Kidney (tissue), 14 donors: ENCODE results near the gene LIX1. TPM values are rescaled to one million over a fixed set of nuclear protein-coding genes. Genes with fewer than 3 reads are reported as not detected.
A peak's percentile ranks its signal among the peaks of the same experiment; 100 is the strongest.

Experiments used
- DNase-seq, 5 donors: peaks; one replicate each; pipeline ENCODE4 v3.0.0-alpha.2; 2013 to 2020
- FAIRE-seq: peaks from 2 replicates; lab custom pipeline; 2012; peaks lifted over from hg19 to GRCh38; lab: Jason Lieb, UNC
- H3K27ac ChIP-seq, 2 donors: one replicate each; pipeline ENCODE4 v1.7.0; 2013; ENCODE audit warnings: low read depth in 2 of 2, low read length in 2 of 2, inconsistent platforms in 1 of 2
- H3K27me3 ChIP-seq: one replicate; pipeline ENCODE4 v1.7.1; 2013; ENCODE audit warnings: low read length, inconsistent platforms; ENCODE audit not compliant: control insufficient read depth, insufficient read depth
- H3K36me3 ChIP-seq, 3 donors: one replicate each; pipeline versions ENCODE4 v1.7.0 to v1.7.1; 2013; ENCODE audit warnings: low read length in 3 of 3, control low read depth in 1 of 3, inconsistent platforms in 1 of 3; ENCODE audit not compliant: insufficient read depth in 3 of 3, control insufficient read depth in 2 of 3
- H3K4me1 ChIP-seq, 3 donors: one replicate each; pipeline versions ENCODE4 v1.7.0 to v1.7.1; 2013; ENCODE audit warnings: low read length in 3 of 3, inconsistent platforms in 1 of 3, low read depth in 1 of 3; ENCODE audit not compliant: control insufficient read depth in 2 of 3, insufficient read depth in 2 of 3
- H3K4me3 ChIP-seq, 3 donors: one replicate each; pipeline versions ENCODE4 v1.7.0 to v1.8.1; 2013; ENCODE audit warnings: low read length in 3 of 3, control low read depth in 1 of 3, inconsistent platforms in 1 of 3
- H3K9ac ChIP-seq, 3 donors: one replicate each; pipeline versions ENCODE4 v1.7.0 to v1.7.1; 2013; ENCODE audit warnings: low read length in 3 of 3, control low read depth in 1 of 3, inconsistent platforms in 1 of 3
- H3K9me3 ChIP-seq, 3 donors: one replicate each; pipeline versions ENCODE4 v1.7.0 to v1.7.1; 2013; ENCODE audit warnings: low read length in 3 of 3, control low read depth in 1 of 3, inconsistent platforms in 1 of 3; ENCODE audit not compliant: control insufficient read depth in 2 of 3, insufficient read depth in 1 of 3
- intact Hi-C: fragments of 100-400 bp; cut with DNase I; formaldehyde crosslinking; loops from one replicate; pipeline ENCODE4 v1.11.1; 2022
- polyA plus RNA-seq: library from polyadenylated mRNA; stranded (reverse); fragments of 350-450 nt; fragmentation: Illumina TruSeq; extraction: RNeasy Lipid Tissue Mini Kit (QIAGEN cat#74804); gene quantifications from one replicate; pipeline ENCODE4 v1.2.3, GENCODE V29; 2014; ENCODE audit warnings: low read depth, low replicate concordance; ENCODE audit not compliant: insufficient read depth
- total RNA-seq: library from RNA; stranded (reverse); fragmentation: NEBNext Ultra II Directional; extraction: Animal tissue kit (Norgen Biotek cat#: 25700); gene quantifications from one replicate; pipeline ENCODE4 v1.2.1, GENCODE V29; 2021
- TF ChIP-seq, protein P1 (sequence below): IDR thresholded peaks from 3 replicates; pipeline ENCODE4 v1.5.1; 2012; ENCODE audit warnings: mild to moderate bottlenecking, moderate library complexity, borderline replicate concordance; ENCODE audit not compliant: insufficient read depth; ENCODE audit errors: extremely low read depth
- donor health status: control.
- donor health status: control.
- donor health status: control.
- donor health status: control.
- donor health status: control.
- donor health status: DM: yes; HTN: yes; CAD: no.
- donor health status: Normal renal cell carcinoma (clear cell type).

Gene LIX1
- total and polyA plus RNA-seq, 2 donors from 2014 or later = 0.65 to 33.4 TPM

- Histone ChIP-seq H3K27me3 (no peaks in the 10 kb centered on the region), H3K4me1 (peaks cover 0 to 3% (median 0%) of the 10 kb centered on the region in 3 donors), H3K36me3 (no peaks in the 10 kb centered on the region), H3K9ac (no peak overlapping the region), H3K27ac (no peak overlapping the region), H3K9me3 (no peaks in the 10 kb centered on the region), H3K4me3 (peak overlapping the region in 2 of 3 donors; percentile 31 to 50)
- FAIRE-seq (no peak), DNase-seq (no peak)
- TF ChIP-seq, protein P1, sequence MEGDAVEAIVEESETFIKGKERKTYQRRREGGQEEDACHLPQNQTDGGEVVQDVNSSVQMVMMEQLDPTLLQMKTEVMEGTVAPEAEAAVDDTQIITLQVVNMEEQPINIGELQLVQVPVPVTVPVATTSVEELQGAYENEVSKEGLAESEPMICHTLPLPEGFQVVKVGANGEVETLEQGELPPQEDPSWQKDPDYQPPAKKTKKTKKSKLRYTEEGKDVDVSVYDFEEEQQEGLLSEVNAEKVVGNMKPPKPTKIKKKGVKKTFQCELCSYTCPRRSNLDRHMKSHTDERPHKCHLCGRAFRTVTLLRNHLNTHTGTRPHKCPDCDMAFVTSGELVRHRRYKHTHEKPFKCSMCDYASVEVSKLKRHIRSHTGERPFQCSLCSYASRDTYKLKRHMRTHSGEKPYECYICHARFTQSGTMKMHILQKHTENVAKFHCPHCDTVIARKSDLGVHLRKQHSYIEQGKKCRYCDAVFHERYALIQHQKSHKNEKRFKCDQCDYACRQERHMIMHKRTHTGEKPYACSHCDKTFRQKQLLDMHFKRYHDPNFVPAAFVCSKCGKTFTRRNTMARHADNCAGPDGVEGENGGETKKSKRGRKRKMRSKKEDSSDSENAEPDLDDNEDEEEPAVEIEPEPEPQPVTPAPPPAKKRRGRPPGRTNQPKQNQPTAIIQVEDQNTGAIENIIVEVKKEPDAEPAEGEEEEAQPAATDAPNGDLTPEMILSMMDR = no peak
- intact Hi-C loops = no loop called here
Measured at GRCh38 chr5:97096846-97097245, 45.6 kb downstream of the LIX1 start.

GRCh38 chr5:97096191-97096590, 46.2 kb downstream of the LIX1 start:
- Histone ChIP-seq H3K36me3 (no peaks in the 10 kb centered on the region), H3K9me3 (no peaks in the 10 kb centered on the region), H3K27ac (no peak overlapping the region), H3K9ac (peak overlapping the region in 1 of 3 donors; percentile 6), H3K27me3 (no peaks in the 10 kb centered on the region), H3K4me3 (peak overlapping the region in 2 of 3 donors; percentile 31 to 50), H3K4me1 (peaks cover 0 to 3% (median 0%) of the 10 kb centered on the region in 3 donors)
- intact Hi-C loops = no loop called here
- FAIRE-seq = peak; percentile 71
- peak in 1 of 5 donors; percentile 58 for DNase-seq
- TF ChIP-seq, protein P1 = no peak

DNA sequence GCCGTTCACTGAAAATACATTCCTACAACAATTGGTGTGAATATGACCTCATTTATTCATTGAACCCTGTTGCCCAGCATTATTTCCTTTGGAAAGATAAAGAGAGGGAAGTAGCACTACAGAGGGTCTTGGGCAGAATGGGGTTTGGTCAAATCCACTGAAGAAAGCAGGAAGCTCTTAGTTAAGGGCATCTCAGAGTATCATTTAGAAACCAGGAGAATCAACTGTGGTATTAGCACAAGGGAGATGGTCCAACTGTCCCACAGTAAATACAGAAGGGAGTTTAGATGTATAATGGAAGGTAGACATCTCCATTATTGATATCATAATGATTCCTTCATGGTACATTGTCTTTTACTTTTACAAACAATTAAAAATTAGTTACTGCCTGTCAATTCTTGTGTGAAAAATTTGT, 47.1 kb downstream of the LIX1 start:
- TF ChIP-seq, protein P1 = no peak
- H3K4me3 ChIP-seq = no peak overlapping the region
- no peaks in the 10 kb centered on the region for H3K27me3 ChIP-seq
- H3K4me1 ChIP-seq = peaks cover 0 to 3% (median 0%) of the 10 kb centered on the region in 3 donors
- H3K36me3 ChIP-seq = no peaks in the 10 kb centered on the region
- DNase-seq (no peak), FAIRE-seq (no peak)
- no peak overlapping the region for H3K27ac ChIP-seq
- no peak overlapping the region for H3K9ac ChIP-seq
- intact Hi-C loops = no loop called here
- H3K9me3 ChIP-seq = no peaks in the 10 kb centered on the region
